Measurements from ENCODE around the gene CTXND1.

CTXND1 gene

GRCh38 chr15:80270472-80270871 is 18.5 kb upstream of the CTXND1 start:
- H3K4me3 ChIP-seq (ENCODE audit: low read depth, low read length) = no peak overlapping the region
- TF ChIP-seq CTCF (IDR thresholded peaks at IDR 0.05; ENCODE audit: borderline replicate concordance, insufficient read depth, low read depth, low read length) = no peak

- no peak overlapping the region for H3K4me3 ChIP-seq (ENCODE audit: low read depth, low read length)
- no peak for TF ChIP-seq CTCF (IDR thresholded peaks at IDR 0.05; ENCODE audit: borderline replicate concordance, insufficient read depth, low read depth, low read length)
Measured at GRCh38 chr15:80268101-80268500, 16.1 kb upstream of the CTXND1 start.

GRCh38 chr15:80267658-80268057 is 15.6 kb upstream of the CTXND1 start:
- no peak overlapping the region for H3K4me3 ChIP-seq (ENCODE audit: low read depth, low read length)
- no peak for TF ChIP-seq CTCF (IDR thresholded peaks at IDR 0.05; ENCODE audit: borderline replicate concordance, insufficient read depth, low read depth, low read length)

GRCh38 chr15:80266745-80267144 is 14.7 kb upstream of the CTXND1 start:
- H3K4me3 ChIP-seq (ENCODE audit: low read depth, low read length) = no peak overlapping the region
- TF ChIP-seq CTCF (IDR thresholded peaks at IDR 0.05; ENCODE audit: borderline replicate concordance, insufficient read depth, low read depth, low read length) = no peak

GRCh38 chr15:80266113-80266512 is 14.1 kb upstream of the CTXND1 start:
- no peak for TF ChIP-seq CTCF (IDR thresholded peaks at IDR 0.05; ENCODE audit: borderline replicate concordance, insufficient read depth, low read depth, low read length)
- no peak overlapping the region for H3K4me3 ChIP-seq (ENCODE audit: low read depth, low read length)

GRCh38 chr15:80265021-80265420 is 13.0 kb upstream of the CTXND1 start:
- no peak for TF ChIP-seq CTCF (IDR thresholded peaks at IDR 0.05; ENCODE audit: borderline replicate concordance, insufficient read depth, low read depth, low read length)
- H3K4me3 ChIP-seq (ENCODE audit: low read depth, low read length) = no peak overlapping the region

GRCh38 chr15:80264031-80264430 is 12.0 kb upstream of the CTXND1 start:
- TF ChIP-seq CTCF (IDR thresholded peaks at IDR 0.05; ENCODE audit: borderline replicate concordance, insufficient read depth, low read depth, low read length) = no peak
- H3K4me3 ChIP-seq (ENCODE audit: low read depth, low read length) = no peak overlapping the region

Measured in GM12875 (cell line).